Activated CD4-positive, alpha-beta T cell treated with anti-CD3 and anti-CD28 coated beads, Interleukin-2, amount 10 ng/mL, durations not matched to agents 24 days and 14 days (primary cell): ENCODE results near the gene SHOX. TPM values are rescaled to one million over a fixed set of nuclear protein-coding genes. Genes with fewer than 3 reads are reported as not detected.
"Not testable (repeated sequence)": the region's sequence is repeated elsewhere in the genome, so short reads cannot be mapped to it uniquely, and the experiment has no call there.

Experiments
- DNase-seq: peaks from one replicate; pipeline ENCODE4 v3.0.0; 2022
- H3K27ac Mint-ChIP-seq: one replicate; pipeline ENCODE4 v1.8.0; 2022; ENCODE audit warnings: mild to moderate bottlenecking, mixed read lengths
- H3K27me3 Mint-ChIP-seq: one replicate; pipeline ENCODE4 v1.8.0; 2022; ENCODE audit warnings: mixed read lengths
- H3K36me3 Mint-ChIP-seq: one replicate; pipeline ENCODE4 v1.8.0; 2022; ENCODE audit warnings: low read depth, mild to moderate bottlenecking, mixed read lengths
- H3K4me1 Mint-ChIP-seq: one replicate; pipeline ENCODE4 v1.8.0; 2021; ENCODE audit warnings: mixed read lengths
- H3K4me3 Mint-ChIP-seq: one replicate; pipeline ENCODE4 v1.8.0; 2022; ENCODE audit warnings: mild to moderate bottlenecking, moderate library complexity, mixed read lengths
- H3K9me3 Mint-ChIP-seq: one replicate; pipeline ENCODE4 v1.8.0; 2021; ENCODE audit warnings: mixed read lengths
- intact Hi-C: fragments of 100-400 bp; cut with micrococcal nuclease; formaldehyde crosslinking; loops from one replicate; pipeline ENCODE4 v1.15.1; 2023
- total RNA-seq: library from RNA; stranded (reverse); gene quantifications from 2 replicates; pipeline ENCODE4 v1.2.3, GENCODE V29; 2022

Gene SHOX
- not detected in 2 replicates for total RNA-seq

GRCh38 chrX:630612-631496 is at the start of gene SHOX:
SHOX (plus strand) TSS chrX:630791; CDS start chrX:630898, 107 bp downstream.
- H3K9me3 Mint-ChIP-seq: peaks cover 4% of the 10 kb centered on the region
- H3K4me3 Mint-ChIP-seq: no peak within 1 kb of the TSS
- peaks cover 2% of the 10 kb centered on the region for H3K36me3 Mint-ChIP-seq
- H3K27me3 Mint-ChIP-seq: peaks cover 68% of the 10 kb centered on the region
- DNase-seq: peak; percentile 55
- intact Hi-C loops: no loop called here
- H3K4me1 Mint-ChIP-seq: no peaks in the 10 kb centered on the region
- peak within 1 kb of the TSS; percentile 70 for H3K27ac Mint-ChIP-seq

GRCh38 chrX:581066-581465 is 49.5 kb upstream of the SHOX start:
- intact Hi-C loops: no loop called here
- no peaks in the 10 kb centered on the region for H3K4me1 Mint-ChIP-seq
- no peak overlapping the region for H3K27ac Mint-ChIP-seq
- H3K9me3 Mint-ChIP-seq: peaks cover 15% of the 10 kb centered on the region
- no peaks in the 10 kb centered on the region for H3K27me3 Mint-ChIP-seq
- no peak for DNase-seq
- no peaks in the 10 kb centered on the region for H3K36me3 Mint-ChIP-seq
- H3K4me3 Mint-ChIP-seq: no peak overlapping the region

- peak; percentile 43 for DNase-seq
- H3K4me3 Mint-ChIP-seq: no peak overlapping the region
- no peaks in the 10 kb centered on the region for H3K4me1 Mint-ChIP-seq
- H3K36me3 Mint-ChIP-seq: no peaks in the 10 kb centered on the region
- intact Hi-C loops: no loop called here
- H3K27ac Mint-ChIP-seq: no peak overlapping the region
- no peaks in the 10 kb centered on the region for H3K27me3 Mint-ChIP-seq
- peaks cover 15% of the 10 kb centered on the region for H3K9me3 Mint-ChIP-seq
Observed at GRCh38 chrX:581720-582298, 48.8 kb upstream of the SHOX start.

- H3K4me3 Mint-ChIP-seq: no peak overlapping the region
- no peak overlapping the region for H3K27ac Mint-ChIP-seq
- no peaks in the 10 kb centered on the region for H3K27me3 Mint-ChIP-seq
- DNase-seq: no peak
- peaks cover 4% of the 10 kb centered on the region for H3K9me3 Mint-ChIP-seq
- no peaks in the 10 kb centered on the region for H3K4me1 Mint-ChIP-seq
- H3K36me3 Mint-ChIP-seq: no peaks in the 10 kb centered on the region
- intact Hi-C loops: no loop called here
Observed at GRCh38 chrX:584572-584971, 46.0 kb upstream of the SHOX start.

GRCh38 chrX:585115-585808 is 45.3 kb upstream of the SHOX start:
- no peak overlapping the region for H3K27ac Mint-ChIP-seq
- intact Hi-C loops: no loop called here
- no peaks in the 10 kb centered on the region for H3K27me3 Mint-ChIP-seq
- H3K4me1 Mint-ChIP-seq: no peaks in the 10 kb centered on the region
- H3K36me3 Mint-ChIP-seq: no peaks in the 10 kb centered on the region
- DNase-seq: peak; percentile 29
- H3K9me3 Mint-ChIP-seq: peaks cover 3% of the 10 kb centered on the region
- no peak overlapping the region for H3K4me3 Mint-ChIP-seq

- Mint-ChIP-seq H3K9me3 (no peaks in the 10 kb centered on the region), H3K4me3 (no peak overlapping the region), H3K36me3 (no peaks in the 10 kb centered on the region), H3K4me1 (no peaks in the 10 kb centered on the region), H3K27ac (no peak overlapping the region), H3K27me3 (no peaks in the 10 kb centered on the region)
- DNase-seq: no peak
- intact Hi-C loops: no loop called here
Observed at GRCh38 chrX:586351-586750, 44.2 kb upstream of the SHOX start.

GRCh38 chrX:589261-589660 is 41.3 kb upstream of the SHOX start:
- H3K27me3 Mint-ChIP-seq, H3K9me3 Mint-ChIP-seq, H3K36me3 Mint-ChIP-seq, H3K4me1 Mint-ChIP-seq, DNase-seq, H3K4me3 Mint-ChIP-seq, intact Hi-C loops, H3K27ac Mint-ChIP-seq: not testable (repeated sequence)

GRCh38 chrX:590693-591404 is 39.7 kb upstream of the SHOX start:
- Mint-ChIP-seq H3K27ac (no peak overlapping the region), H3K27me3 (no peaks in the 10 kb centered on the region), H3K36me3 (no peaks in the 10 kb centered on the region), H3K4me1 (no peaks in the 10 kb centered on the region), H3K4me3 (no peak overlapping the region), H3K9me3 (peaks cover 8% of the 10 kb centered on the region)
- intact Hi-C loops: no loop called here
- peak; percentile 20 for DNase-seq

GRCh38 chrX:599837-600715 is 30.5 kb upstream of the SHOX start:
- Mint-ChIP-seq H3K27me3 (no peaks in the 10 kb centered on the region), H3K4me3 (no peak overlapping the region), H3K27ac (no peak overlapping the region), H3K9me3 (peaks cover 17% of the 10 kb centered on the region), H3K4me1 (no peaks in the 10 kb centered on the region), H3K36me3 (no peaks in the 10 kb centered on the region)
- intact Hi-C loops: no loop called here
- DNase-seq: peak; percentile 36

GRCh38 chrX:603029-603428 is 27.6 kb upstream of the SHOX start:
- DNase-seq, H3K9me3 Mint-ChIP-seq, H3K4me1 Mint-ChIP-seq, H3K27ac Mint-ChIP-seq, H3K36me3 Mint-ChIP-seq, intact Hi-C loops, H3K27me3 Mint-ChIP-seq, H3K4me3 Mint-ChIP-seq: not testable (repeated sequence)

- intact Hi-C loops, H3K27me3 Mint-ChIP-seq, H3K4me1 Mint-ChIP-seq, H3K9me3 Mint-ChIP-seq, H3K36me3 Mint-ChIP-seq, H3K27ac Mint-ChIP-seq, H3K4me3 Mint-ChIP-seq: not testable (repeated sequence)
- DNase-seq: peak; percentile 19
Observed at GRCh38 chrX:604616-605015, 26.0 kb upstream of the SHOX start.

GRCh38 chrX:608088-608487 is 22.5 kb upstream of the SHOX start:
- intact Hi-C loops, H3K36me3 Mint-ChIP-seq, H3K4me3 Mint-ChIP-seq, H3K4me1 Mint-ChIP-seq, H3K27ac Mint-ChIP-seq, H3K9me3 Mint-ChIP-seq, H3K27me3 Mint-ChIP-seq: not testable (repeated sequence)
- DNase-seq: peak; percentile 17

GRCh38 chrX:614136-614535 is 16.5 kb upstream of the SHOX start:
- no peaks in the 10 kb centered on the region for H3K36me3 Mint-ChIP-seq
- H3K4me3 Mint-ChIP-seq: no peak overlapping the region
- H3K9me3 Mint-ChIP-seq: peaks cover 14% of the 10 kb centered on the region
- no peaks in the 10 kb centered on the region for H3K4me1 Mint-ChIP-seq
- H3K27me3 Mint-ChIP-seq: peaks cover 6% of the 10 kb centered on the region
- intact Hi-C loops: no loop called here
- H3K27ac Mint-ChIP-seq: no peak overlapping the region
- DNase-seq: no peak
